ENCODE measurements around the gene SULT2A1.

The SULT2A1 gene

DNA sequence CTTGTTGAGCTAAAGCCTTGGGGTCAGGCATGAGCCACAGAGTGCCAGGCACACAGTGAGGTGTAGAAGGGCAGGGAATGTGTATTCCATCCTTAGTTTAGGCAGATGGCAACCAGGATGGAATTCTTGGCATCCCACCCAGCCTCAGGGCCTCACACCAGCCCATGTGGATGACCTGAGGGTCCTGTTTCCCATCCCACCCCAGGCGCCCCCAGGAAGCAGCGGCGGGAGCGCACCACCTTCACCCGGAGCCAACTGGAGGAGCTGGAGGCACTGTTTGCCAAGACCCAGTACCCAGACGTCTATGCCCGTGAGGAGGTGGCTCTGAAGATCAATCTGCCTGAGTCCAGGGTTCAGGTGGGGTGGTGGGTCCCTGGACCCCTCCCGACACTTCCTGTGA lies 50.1 kb downstream of the SULT2A1 start:
- no peak for TF ChIP-seq ZFX (IDR thresholded peaks at IDR 0.05)
- TF ChIP-seq, protein P1, sequence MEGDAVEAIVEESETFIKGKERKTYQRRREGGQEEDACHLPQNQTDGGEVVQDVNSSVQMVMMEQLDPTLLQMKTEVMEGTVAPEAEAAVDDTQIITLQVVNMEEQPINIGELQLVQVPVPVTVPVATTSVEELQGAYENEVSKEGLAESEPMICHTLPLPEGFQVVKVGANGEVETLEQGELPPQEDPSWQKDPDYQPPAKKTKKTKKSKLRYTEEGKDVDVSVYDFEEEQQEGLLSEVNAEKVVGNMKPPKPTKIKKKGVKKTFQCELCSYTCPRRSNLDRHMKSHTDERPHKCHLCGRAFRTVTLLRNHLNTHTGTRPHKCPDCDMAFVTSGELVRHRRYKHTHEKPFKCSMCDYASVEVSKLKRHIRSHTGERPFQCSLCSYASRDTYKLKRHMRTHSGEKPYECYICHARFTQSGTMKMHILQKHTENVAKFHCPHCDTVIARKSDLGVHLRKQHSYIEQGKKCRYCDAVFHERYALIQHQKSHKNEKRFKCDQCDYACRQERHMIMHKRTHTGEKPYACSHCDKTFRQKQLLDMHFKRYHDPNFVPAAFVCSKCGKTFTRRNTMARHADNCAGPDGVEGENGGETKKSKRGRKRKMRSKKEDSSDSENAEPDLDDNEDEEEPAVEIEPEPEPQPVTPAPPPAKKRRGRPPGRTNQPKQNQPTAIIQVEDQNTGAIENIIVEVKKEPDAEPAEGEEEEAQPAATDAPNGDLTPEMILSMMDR (conservative IDR thresholded peaks at IDR 0.05) = no peak
- H3K27ac ChIP-seq = no peak overlapping the region

DNA sequence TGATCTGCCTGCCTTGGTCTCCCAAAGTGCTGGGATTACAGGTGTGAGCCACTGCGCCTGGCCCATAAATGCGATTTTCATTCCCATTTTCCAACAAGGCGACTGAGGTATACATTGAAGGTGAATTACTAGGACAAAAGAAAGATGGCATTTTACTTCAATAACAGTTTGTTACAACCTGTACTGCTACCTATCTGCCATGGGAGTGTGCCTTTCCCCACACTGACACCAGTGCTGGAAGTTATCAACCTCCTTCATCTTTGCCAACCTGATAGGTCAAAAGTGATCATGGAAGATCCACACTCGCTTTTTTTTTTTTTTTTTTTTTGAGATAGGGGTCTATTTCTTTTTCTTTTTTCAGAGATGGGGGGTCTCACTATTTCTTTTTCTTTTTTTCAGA lies 53.4 kb downstream of the SULT2A1 start:
- no peak overlapping the region for H3K27ac ChIP-seq
- no peak for TF ChIP-seq ZFX (IDR thresholded peaks at IDR 0.05)
- TF ChIP-seq, protein P1 (conservative IDR thresholded peaks at IDR 0.05) = no peak

DNA sequence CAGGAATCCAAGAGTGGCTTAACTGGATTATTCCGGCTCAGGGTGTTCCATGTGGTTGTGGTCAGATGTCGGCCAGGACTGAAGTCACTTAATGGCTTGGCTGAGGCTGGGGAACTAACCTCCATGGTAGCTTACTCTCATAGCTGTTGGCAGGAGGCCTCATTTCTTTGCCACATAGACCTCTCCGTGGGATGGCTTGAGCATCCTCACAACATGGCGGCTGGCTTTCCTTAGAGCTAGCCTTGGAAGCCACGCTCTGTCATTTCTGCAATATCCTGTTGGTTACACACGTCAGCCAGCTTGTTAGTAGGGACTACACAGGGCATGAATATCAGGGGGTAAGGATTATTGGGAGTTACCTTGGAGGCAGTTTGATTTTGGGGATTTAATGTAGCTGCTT lies 59.3 kb downstream of the SULT2A1 start:
- H3K27ac ChIP-seq = no peak overlapping the region
- TF ChIP-seq, protein P1 (conservative IDR thresholded peaks at IDR 0.05) = no peak
- TF ChIP-seq ZFX (IDR thresholded peaks at IDR 0.05) = no peak

DNA sequence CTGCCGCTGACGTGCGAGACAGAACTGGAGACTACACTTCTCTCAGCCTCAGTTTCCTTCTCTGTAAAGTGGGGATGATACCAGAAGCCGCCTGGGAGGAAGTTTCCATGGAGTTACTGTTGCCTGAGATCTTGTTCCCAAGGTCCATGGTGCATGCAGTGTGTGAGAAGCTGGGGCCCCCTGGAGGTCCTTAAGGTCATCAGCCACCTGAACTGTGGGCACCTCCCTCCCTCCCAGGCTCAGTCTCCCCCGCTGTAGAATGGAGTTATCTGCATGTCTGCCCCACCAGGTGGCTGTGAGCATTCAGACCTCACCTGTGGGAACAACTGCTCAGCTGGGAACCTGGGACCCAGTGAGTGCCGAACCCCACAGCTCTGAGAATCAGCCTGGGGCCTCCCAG lies 61.7 kb downstream of the SULT2A1 start:
- TF ChIP-seq, protein P1 (conservative IDR thresholded peaks at IDR 0.05) = no peak
- H3K27ac ChIP-seq = no peak overlapping the region

DNA sequence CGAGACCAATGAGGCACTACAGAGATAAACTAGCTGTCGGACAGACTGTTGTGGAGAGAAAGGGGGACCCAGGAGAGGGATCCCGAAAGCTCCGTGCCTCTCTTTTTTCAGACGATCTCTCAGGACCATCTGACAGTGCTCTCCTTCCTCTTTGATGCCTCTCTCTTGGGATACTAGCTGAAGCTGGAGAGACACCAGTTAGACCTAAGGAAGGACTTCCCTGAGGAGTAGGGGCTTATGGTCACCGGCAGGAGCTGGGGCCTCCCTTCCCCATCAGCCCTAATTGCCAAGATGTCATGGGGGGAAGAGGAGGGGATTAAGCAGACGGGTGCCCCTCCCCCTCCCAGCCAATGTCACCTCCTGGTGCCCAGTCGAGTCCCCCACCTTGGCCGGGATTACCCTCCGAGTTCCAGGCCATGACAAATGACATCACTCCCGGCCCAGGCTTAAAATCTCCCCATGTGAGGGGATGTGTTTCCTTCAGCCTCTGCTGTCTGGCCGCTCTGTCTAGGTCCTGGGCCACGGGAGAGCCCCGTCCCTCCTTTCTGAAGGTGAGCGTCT lies 64.6 kb downstream of the SULT2A1 start, which contains the start of gene CRX:
TSS of gene CRX (plus strand) at position 478 of the 561 bp plus-strand sequence. CDS start 12,507 bp downstream, outside the sequence.
- no peak for TF ChIP-seq ZFX (IDR thresholded peaks at IDR 0.05)
- TF ChIP-seq, protein P1 (conservative IDR thresholded peaks at IDR 0.05) = no peak
- H3K27ac ChIP-seq = no peak within 1 kb of the TSS
